NCI-H1092 treated with DMSO at 0.1 percent for 48 hours (cell line): ENCODE measurements around the gene SCUBE1.

Experiments
- DNase-seq: peaks from one replicate; lab custom pipeline; 2025; lab: John Stamatoyannopoulos, UW

The SCUBE1 gene

GRCh38 chr22:43236411-43237166 is 106.6 kb downstream of the SCUBE1 start:
- DNase-seq: peak; percentile 16

- no peak for DNase-seq
Measured at GRCh38 chr22:43235445-43236409, 107.4 kb downstream of the SCUBE1 start.

GRCh38 chr22:43234264-43234988 is 108.7 kb downstream of the SCUBE1 start:
- no peak for DNase-seq

- DNase-seq: no peak
Measured at GRCh38 chr22:43233529-43233928, 109.6 kb downstream of the SCUBE1 start.

- no peak for DNase-seq
Measured at GRCh38 chr22:43232445-43232844, 110.7 kb downstream of the SCUBE1 start.

- DNase-seq: no peak
Measured at GRCh38 chr22:43231724-43232034, 111.5 kb downstream of the SCUBE1 start.

GRCh38 chr22:43230971-43231723 is 112.0 kb downstream of the SCUBE1 start:
- peak; percentile 3 for DNase-seq

GRCh38 chr22:43230571-43230970 is 112.6 kb downstream of the SCUBE1 start:
- DNase-seq: no peak

- no peak for DNase-seq
Measured at GRCh38 chr22:43228863-43229262, 114.3 kb downstream of the SCUBE1 start.

GRCh38 chr22:43228330-43228729 is 114.8 kb downstream of the SCUBE1 start:
- DNase-seq: no peak

- DNase-seq: no peak
Measured at GRCh38 chr22:43227239-43227630, 115.9 kb downstream of the SCUBE1 start.

- no peak for DNase-seq
Measured at GRCh38 chr22:43226377-43227238, 116.6 kb downstream of the SCUBE1 start.

GRCh38 chr22:43225609-43226008 is 117.6 kb downstream of the SCUBE1 start:
- DNase-seq: no peak

- DNase-seq: no peak
Measured at GRCh38 chr22:43222987-43223386, 120.2 kb downstream of the SCUBE1 start.

GRCh38 chr22:43222262-43222661 is 120.9 kb downstream of the SCUBE1 start:
- DNase-seq: no peak

- no peak for DNase-seq
Measured at GRCh38 chr22:43220625-43221380, 122.4 kb downstream of the SCUBE1 start.

GRCh38 chr22:43218786-43219185 is 124.4 kb downstream of the SCUBE1 start:
- DNase-seq: no peak

- no peak for DNase-seq
Measured at GRCh38 chr22:43217285-43218030, 125.7 kb downstream of the SCUBE1 start.

GRCh38 chr22:43216738-43217137 is 126.4 kb downstream of the SCUBE1 start:
- DNase-seq: no peak
